ENCODE results near the gene BTRC. TPM values are rescaled to one million over a fixed set of nuclear protein-coding genes. Genes with fewer than 3 reads are reported as not detected.
A peak's percentile ranks its signal among the peaks of the same experiment; 100 is the strongest.

BTRC gene
- total RNA-seq, 1 donor from 2014 or later = 18.2 TPM

DNA sequence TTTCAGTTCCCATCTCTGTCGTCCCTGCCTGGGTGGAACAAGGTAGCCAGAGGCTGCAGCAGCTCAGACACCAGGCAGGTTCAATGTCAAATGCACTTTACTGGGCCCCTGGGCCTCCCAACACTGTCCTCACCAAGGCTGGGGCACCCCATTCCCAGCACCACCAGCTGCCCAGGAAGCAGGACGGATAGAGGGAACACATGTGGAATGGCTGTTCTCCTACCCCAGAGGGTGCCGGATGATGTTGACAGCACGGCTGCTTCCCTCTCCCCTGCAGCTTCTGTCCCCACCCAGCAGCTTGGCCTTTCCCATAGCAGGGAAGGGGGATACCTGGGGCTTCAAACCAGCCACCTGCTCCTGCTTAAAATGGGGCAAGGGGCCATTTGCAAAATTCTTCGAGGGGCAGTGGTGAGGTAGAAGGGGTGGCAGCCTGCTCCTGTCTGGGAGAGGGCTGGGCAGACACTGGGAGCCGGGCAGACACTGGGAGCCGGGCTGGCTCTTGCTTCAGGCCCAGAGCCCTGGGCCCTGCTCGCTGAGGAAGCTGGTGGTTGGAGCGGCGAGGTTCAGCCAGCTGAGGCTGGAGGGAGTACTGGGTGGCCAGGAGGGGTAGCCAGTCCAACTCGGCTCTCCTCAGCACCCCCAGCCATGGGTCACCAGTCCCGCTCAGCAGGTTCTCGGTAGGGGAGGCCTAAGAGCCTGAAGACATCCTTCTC is 225.0 kb downstream of the BTRC start:
- intact Hi-C loops (cut with DNase I) = loop anchor here (10.0 kb wide), 1 partner anchor 364 kb away; no protein-coding TSS in a partner anchor
- Histone ChIP-seq H3K4me3 (no peak overlapping the region), H3K9me3 (no peaks in the 10 kb centered on the region), H3K27ac (no peak overlapping the region), H3K36me3 (peaks cover 44% of the 10 kb centered on the region), H3K4me1 (no peaks in the 10 kb centered on the region), H3K27me3 (no peaks in the 10 kb centered on the region)
- DNase-seq (peak; percentile 55), ATAC-seq (no peak)
- TF ChIP-seq, protein P1, sequence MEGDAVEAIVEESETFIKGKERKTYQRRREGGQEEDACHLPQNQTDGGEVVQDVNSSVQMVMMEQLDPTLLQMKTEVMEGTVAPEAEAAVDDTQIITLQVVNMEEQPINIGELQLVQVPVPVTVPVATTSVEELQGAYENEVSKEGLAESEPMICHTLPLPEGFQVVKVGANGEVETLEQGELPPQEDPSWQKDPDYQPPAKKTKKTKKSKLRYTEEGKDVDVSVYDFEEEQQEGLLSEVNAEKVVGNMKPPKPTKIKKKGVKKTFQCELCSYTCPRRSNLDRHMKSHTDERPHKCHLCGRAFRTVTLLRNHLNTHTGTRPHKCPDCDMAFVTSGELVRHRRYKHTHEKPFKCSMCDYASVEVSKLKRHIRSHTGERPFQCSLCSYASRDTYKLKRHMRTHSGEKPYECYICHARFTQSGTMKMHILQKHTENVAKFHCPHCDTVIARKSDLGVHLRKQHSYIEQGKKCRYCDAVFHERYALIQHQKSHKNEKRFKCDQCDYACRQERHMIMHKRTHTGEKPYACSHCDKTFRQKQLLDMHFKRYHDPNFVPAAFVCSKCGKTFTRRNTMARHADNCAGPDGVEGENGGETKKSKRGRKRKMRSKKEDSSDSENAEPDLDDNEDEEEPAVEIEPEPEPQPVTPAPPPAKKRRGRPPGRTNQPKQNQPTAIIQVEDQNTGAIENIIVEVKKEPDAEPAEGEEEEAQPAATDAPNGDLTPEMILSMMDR (IDR thresholded peaks at IDR 0.05) = no peak

DNA sequence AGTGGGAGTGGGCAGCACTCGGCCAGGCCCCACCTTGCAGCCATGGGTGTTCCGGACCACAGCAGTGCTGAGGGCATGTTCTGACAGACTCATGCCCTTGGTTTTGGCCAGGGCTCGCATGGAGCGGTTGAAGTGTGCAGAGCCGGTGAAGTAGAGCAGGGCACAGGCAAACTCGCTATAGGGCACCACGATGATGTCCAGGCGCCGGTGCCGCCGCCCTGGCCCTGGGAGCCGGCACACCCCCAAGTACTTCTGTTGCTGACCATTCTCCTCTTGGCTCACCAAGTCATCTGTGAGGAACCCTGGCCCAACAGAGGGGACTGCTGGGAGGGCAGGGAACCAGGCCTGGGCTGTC is 225.5 kb downstream of the BTRC start:
- no peaks in the 10 kb centered on the region for H3K4me1 ChIP-seq
- intact Hi-C loops (cut with DNase I) = loop anchor here (10.0 kb wide), 1 partner anchor 365 kb away; no protein-coding TSS in a partner anchor
- DNase-seq = peak; percentile 45
- H3K9me3 ChIP-seq = no peaks in the 10 kb centered on the region
- ATAC-seq = no peak
- no peak overlapping the region for H3K27ac ChIP-seq
- no peaks in the 10 kb centered on the region for H3K27me3 ChIP-seq
- TF ChIP-seq, protein P1 (IDR thresholded peaks at IDR 0.05) = no peak
- H3K4me3 ChIP-seq = no peak overlapping the region
- H3K36me3 ChIP-seq = peaks cover 49% of the 10 kb centered on the region

DNA sequence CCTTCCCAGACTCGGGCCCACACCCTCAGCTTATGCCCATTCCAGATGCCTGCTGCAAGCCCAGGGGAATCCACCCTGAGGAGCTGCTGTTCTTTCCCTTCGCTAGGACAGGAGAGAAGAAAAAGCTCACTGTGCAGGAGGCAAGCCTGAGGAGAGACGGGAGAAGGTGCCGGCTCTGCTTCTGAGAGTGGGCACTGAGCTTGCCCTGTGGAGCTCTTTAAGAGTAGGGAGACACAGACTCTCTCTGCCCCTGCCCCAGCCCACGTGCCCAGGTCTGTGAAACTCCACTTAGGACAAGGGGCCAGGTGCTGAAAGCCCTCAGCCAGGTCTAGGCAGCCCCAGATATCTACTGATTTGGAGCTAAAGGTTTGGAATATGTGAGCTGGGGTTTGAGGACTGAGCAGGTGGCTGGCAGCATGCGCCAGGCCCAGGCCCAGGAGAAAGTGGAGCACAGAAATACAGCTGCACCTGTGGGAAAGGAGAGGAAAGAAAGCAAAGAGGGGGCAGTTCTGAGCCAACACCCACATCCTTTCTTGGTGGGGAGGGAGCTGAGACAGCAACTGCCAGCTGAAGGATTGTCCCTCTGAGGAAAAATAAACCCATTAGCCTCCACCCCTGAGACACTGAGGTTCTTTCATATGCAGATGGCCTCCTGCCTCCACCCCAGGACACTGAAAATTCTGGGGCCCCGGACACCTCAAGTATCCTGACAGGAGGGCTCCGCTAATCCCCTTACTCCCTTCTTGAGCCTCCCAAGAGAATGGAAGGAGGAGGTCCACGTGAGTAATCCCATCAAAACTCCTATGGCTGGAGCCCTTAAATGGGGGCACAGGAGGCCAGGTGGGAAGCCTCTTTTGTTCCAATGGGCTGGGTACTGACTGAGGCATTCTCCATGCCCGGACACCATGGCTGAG is 226.8 kb downstream of the BTRC start:
- H3K4me1 ChIP-seq = no peaks in the 10 kb centered on the region
- DNase-seq (peak; percentile 49), ATAC-seq (no peak)
- TF ChIP-seq, protein P1 (IDR thresholded peaks at IDR 0.05) = no peak
- intact Hi-C loops (cut with DNase I) = no loop called here
- H3K9me3 ChIP-seq = no peaks in the 10 kb centered on the region
- H3K27me3 ChIP-seq = no peaks in the 10 kb centered on the region
- H3K36me3 ChIP-seq = peaks cover 56% of the 10 kb centered on the region
- no peak overlapping the region for H3K27ac ChIP-seq
- no peak overlapping the region for H3K4me3 ChIP-seq

DNA sequence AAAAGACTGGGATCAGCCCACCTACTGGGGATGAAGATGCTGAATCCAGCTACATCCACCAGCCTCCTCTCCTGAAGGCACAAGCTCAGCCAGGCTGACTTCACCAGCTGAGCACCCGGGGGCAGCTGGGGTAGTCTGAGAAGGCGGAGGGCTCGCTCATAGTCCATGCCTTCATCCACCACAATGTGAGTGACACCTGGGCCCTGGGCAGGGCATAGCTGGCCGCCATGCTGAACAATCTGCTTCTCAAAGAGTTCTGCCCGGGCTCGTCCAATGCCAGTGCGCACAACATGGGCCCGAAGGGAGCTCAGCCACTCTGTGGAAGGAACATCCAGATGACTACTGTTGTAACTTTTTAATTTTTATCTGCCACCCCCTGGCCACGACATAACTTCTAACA is 231.9 kb downstream of the BTRC start:
- Histone ChIP-seq H3K36me3 (peaks cover 36% of the 10 kb centered on the region), H3K4me1 (peaks cover 12% of the 10 kb centered on the region), H3K27me3 (no peaks in the 10 kb centered on the region), H3K27ac (no peak overlapping the region), H3K4me3 (no peak overlapping the region), H3K9me3 (no peaks in the 10 kb centered on the region)
- ATAC-seq (no peak), DNase-seq (no peak)
- TF ChIP-seq, protein P1 (IDR thresholded peaks at IDR 0.05) = no peak
- intact Hi-C loops (cut with DNase I) = no loop called here

DNA sequence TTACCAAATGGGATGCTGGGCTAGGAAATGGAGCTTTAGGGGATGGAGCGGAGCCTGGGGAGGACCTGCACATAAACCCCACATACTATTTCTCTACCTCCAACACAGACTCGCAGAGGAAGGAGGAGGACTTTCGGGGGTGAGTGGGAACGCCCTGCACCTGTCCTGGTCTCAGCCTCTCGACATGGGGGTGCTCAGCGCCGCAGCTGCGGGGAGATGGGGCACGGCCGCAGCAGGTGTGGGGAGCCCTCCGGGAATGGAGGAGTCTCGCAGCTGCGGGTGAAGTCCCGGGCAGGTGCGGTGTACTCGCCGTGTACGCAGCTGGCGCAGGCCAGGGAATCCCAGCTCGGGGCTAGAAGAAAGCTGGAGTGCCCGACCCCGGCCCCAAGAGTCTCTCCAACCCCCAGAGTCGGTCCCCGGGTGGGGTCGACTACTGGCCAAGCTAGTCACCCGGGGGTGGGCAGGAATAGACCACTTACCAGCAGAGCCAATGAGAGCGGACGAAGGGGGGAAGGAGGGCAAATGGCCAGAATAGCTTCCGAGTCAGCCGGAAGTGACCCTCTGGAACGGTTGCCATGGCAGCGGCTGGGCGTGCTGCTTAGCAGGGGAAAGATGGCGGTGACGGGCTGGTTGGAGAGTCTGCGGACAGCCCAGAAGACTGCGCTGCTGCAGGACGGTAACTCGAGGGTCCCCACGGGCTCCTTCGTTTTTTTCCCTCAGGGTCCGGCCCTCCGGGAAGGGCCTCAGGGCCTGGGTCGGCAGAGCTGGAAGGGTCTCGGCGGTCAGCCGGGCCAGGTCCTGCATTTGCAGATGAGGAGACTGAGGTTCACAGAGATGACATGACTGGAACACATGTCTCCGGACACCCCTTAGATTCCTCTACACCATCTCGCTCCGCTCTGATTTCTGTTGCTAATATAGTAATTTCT is 234.0 kb downstream of the BTRC start, which contains the start of the genes DPCD and POLL:
Gene DPCD, plus strand, starts transcription at position 597 of the 929 bp plus-strand sequence. Its CDS starts 16 bp downstream, at position 613.
Gene POLL, minus strand, starts transcription at position 533 of the 929 bp plus-strand sequence. CDS start 897 bp downstream, outside the sequence.
- H3K36me3 ChIP-seq = peaks cover 27% of the 10 kb centered on the region
- H3K4me3 ChIP-seq = peak within 1 kb of the TSS; percentile 99
- peaks cover 12% of the 10 kb centered on the region for H3K4me1 ChIP-seq
- H3K27ac ChIP-seq = peak within 1 kb of the TSS; percentile 83
- no peaks in the 10 kb centered on the region for H3K9me3 ChIP-seq
- ATAC-seq (peak; percentile 97), DNase-seq (peak; percentile 98)
- intact Hi-C loops (cut with DNase I) = no loop called here
- H3K27me3 ChIP-seq = no peaks in the 10 kb centered on the region
- TF ChIP-seq, protein P1 (IDR thresholded peaks at IDR 0.05) = no peak
